ENCODE results near the gene PRKAB1.

PRKAB1 gene

DNA sequence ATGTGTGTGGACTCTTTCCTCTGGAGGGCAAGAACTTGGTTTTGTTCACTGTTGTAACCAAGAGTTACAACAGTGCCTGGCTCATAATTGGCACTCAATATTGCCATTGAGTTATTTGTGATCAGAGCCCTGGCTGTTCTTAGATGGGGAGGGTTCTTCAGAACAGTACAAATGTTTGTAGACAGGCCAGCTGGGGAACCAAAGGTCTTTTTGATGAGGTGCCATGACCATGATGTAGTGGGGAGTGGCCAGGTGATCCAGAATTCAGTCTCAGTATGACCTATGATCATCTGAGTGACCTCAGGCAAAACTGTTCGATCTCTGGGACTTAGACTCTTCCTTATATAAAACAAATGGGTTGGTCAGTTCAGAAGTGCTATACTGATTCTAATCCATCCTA lies 3.3 kb upstream of the PRKAB1 start:
- DNase-seq (ENCODE audit: low spot score), result no peak

DNA sequence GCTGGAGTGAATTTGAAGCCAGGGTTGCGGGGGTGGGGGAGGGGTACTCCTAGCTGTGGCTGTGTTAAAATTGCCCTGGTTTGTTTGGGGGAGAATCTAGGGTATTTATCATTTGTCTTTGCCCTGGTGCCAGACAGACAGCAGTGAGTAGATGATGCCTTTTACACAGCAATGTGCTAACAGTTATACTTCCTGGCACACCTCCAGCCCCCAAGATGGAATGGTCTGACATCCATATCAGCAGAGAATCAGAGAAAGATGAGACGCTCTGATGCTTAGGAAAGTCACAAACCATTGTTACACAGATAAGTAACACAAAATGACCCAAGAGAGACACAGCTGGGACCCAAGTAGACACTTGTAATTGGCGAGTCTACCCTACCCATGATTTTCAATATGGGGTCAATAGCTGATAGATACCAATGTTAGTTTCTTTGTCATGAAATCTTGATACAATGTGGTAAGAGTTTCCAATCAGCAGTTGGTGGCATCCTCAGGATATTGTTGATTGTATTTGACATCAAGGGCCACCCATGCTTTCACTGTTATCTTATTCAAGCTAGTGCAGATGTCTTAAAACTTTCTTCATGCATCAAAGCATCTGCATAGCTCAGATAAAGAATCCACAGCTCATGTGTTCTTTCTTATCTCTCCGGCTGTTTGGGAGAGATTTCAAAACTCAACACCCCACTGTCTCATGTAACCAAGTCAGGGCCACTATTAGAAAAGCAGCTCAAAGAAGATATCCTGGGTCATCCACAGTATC lies 2.6 kb upstream of the PRKAB1 start:
- DNase-seq (ENCODE audit: low spot score), result no peak

DNA sequence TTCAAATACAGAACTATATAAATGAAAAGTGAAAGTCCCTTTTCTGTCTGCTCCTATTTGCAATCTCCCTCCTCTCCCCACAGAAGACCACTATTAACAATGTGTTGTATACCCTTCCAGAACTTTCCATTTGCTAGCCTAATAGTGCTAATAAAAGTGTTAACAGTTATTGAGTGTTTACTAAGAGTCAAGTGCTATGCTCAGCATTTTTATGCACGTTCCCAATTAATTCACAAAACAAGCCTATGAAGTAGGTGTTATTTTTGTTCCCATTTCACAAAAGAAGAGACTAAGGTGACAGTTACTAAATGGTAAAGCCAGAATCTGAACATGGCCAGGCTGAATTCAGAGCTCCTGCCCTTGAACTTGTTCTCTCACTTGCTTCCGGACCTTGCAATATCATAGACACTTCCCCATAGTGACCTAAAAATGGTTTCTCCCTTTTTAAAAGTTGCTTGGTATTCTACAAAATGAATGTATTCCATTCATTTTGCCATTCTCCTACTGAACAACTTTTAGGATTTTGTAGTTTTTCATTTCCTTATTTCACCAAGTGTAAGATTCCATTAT lies 1.6 kb upstream of the PRKAB1 start:
- no peak for DNase-seq (ENCODE audit: low spot score)

DNA sequence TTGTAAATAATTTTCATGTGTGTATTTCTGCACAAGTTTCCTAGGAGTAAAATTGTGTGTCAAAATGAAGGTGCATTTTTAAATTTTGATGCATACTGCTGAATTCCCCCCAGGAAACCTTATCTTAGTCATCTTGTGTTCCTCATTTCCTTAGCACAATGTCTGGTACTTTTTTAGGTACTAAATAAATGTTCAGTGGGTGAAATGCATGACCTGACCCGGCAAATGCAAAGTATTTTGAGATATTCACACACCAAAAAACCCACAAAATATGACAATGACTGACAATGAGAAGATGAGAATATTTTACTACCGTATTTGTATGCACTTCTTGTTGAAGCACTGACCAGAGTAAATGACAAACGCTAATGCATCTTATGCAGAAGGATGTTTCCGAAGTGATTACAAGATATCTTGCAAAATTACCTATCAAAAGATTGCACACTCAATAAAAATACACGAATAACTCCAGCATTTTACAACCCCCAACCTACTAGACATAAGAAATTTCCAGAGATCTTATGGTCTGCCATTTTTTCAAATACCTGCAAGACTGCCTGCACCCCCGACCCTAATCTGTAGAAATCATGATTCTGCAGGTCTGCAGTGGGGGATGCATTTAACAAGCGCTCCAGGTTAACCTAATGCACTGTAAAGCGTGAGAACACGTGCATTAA lies 895 bp upstream of the PRKAB1 start:
- peak; percentile 14 for DNase-seq (ENCODE audit: low spot score)

DNA sequence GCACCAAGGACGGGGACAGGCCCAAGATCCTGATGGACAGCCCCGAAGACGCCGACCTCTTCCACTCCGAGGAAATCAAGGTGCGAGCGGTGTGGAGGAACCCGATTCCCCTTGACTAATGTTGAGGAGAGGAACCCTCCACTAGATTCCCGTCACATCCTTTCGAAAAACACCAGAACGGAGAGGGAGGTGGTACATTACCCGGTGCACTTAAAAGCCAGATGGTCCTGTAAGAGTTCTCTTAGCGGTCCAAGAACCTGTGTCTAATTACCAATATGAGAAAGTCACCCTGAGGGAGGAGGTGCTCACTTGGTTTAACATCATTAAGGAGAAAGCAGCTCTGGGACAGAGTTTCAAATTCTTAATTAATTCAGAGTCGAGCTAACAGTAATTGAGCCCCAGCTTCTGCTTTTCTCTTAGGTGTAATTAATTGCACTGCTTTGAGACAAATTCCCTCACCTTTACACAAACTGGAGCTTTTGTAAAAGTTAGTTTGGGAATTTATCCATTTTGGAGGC lies 450 bp downstream of the PRKAB1 start:
- DNase-seq (ENCODE audit: low spot score), result peak; percentile 19

DNA sequence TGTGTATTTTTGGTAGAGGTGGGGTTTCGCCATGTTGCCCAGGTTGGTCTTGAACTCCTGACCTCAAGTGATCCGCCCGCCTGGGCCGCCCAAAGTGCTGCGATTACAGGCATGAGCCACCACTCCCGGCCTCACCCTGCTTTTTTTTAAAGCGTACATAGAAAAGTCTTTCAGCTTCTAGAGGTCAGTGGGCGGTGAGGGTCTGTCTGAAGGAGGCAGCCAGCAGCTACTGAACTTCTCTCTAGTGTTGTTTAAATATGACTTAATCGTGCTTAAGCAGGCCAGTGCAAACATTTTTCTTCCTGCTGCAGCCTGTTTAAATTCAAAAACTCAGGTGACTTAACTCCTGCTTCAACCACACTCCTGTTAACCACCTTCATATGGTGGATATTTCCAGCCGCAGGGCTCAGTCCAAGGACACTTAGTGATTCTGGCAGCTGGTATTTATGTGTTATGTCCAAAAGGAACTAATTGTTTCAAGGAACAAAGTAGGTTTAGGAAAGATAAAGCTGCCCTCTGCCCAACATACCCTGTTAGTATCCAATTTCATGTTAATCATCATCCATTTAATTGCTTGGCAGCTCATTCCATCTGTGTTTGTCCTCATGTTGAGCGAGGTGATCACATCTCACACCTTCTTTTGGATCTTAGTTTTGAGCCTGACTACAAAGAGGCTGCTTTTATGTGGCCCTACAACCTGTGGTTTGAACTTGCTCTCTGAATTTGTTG lies 2.0 kb downstream of the PRKAB1 start:
- no peak for DNase-seq (ENCODE audit: low spot score)

DNA sequence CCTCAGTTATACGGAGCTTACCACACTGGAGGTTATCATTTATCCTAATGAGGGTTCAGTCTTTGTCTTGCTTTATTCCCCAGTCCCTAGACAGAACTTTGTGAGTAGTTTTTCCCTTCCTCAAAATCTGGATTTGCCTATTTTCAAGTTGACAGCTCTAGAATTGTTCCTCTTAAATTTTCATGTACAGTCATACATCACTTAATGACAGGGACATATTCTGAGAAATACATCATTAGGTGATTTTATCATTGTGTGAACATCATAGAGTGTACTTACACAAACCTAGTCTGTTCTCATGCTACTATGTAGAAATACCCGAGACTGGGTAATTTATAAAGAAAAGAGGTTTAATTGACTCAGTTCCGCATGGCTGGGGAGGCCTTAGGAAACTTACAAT lies 3.1 kb downstream of the PRKAB1 start:
- no peak for DNase-seq (ENCODE audit: low spot score)

DNA sequence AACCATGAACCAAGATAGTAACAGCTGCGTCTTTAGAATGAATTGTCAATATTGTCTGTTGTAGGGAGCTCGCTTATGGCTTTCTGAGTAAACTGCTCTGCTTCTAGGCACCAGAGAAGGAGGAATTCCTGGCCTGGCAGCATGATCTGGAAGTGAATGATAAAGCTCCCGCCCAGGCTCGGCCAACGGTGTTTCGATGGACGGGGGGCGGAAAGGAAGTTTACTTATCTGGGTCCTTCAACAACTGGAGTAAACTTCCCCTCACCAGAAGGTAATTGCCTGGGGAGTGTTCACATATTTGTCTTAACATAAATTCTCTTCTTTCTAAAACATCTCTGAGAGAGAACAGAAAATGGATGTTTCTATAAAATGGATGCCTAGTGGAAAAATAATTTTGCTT lies 4.3 kb downstream of the PRKAB1 start:
- DNase-seq (ENCODE audit: low spot score), result no peak

DNA sequence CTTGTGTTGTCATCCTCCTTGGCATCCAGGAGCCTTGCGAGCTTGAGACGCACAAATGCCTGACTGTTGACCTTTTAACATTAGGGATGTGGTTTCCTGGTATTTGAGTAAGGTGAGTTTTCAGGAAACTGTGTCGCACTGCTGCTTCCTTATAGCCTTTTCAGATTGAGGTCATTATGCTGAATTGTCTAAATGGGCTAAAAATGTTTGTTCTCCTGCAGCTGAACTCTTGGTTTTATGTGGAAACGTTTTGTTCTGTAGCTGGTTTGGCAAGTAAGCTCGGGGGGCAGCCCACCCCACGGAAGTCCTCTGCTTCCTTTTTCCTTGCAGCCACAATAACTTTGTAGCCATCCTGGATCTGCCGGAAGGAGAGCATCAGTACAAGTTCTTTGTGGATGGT lies 5.7 kb downstream of the PRKAB1 start:
- DNase-seq (ENCODE audit: low spot score), result peak; percentile 26

DNA sequence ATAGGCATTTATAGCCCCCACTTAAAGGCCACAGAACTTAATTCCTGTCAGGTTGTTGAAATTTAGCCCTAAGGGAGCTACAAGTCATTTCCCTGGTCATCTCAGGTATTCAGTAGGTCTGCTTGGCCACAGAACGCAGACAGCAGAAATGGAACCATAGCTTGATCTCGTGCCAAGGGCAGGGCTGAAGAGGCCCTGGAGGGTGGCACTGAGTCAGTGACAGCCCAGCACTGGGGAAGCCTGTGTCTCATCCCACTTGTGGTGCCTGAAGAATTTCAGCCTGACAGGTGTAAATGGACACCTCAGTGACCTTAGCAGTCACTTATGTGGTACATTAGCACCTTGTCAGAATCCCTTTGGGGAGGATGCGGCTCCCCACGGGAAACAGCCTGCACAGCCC lies 6.6 kb downstream of the PRKAB1 start:
- no peak for DNase-seq (ENCODE audit: low spot score)

DNA sequence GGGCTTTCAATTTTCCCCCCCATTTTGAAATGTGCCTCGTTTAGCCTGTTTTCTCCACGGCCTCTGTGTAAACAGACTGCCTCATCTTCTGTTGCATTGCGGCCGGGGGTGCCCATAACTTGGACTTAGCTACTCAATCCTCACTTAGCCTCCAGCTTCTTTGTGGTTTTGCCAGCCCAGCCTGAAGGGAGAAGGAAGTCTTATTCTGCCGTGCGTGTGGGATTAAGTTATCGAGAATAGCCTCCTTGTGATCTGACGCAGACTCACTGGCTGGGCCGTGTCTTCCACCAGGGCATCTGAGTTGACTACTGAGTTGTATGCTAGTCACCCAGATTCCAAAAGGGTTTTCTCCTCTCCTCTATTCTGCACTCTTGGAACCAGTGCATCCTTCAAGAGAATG lies 8.1 kb downstream of the PRKAB1 start:
- peak; percentile 31 for DNase-seq (ENCODE audit: low spot score)

DNA sequence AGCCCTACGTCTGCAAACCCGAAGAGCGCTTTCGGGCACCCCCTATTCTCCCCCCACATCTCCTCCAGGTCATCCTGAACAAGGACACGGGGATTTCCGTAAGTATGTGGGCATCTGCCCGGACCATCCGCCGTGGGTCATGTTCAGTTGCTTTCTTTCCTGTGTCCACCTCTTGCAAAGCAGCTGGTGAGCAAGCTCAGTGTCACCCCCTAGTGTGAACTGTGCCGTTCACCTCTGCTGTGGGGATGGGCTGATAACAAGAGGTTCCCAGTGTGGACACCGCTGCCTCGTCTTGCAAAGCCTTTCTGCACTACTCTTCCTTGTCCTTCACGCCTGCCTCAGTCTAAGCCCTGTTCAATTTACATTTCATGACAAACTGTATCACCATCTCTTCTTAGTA lies 8.6 kb downstream of the PRKAB1 start:
- DNase-seq (ENCODE audit: low spot score), result no peak

DNA sequence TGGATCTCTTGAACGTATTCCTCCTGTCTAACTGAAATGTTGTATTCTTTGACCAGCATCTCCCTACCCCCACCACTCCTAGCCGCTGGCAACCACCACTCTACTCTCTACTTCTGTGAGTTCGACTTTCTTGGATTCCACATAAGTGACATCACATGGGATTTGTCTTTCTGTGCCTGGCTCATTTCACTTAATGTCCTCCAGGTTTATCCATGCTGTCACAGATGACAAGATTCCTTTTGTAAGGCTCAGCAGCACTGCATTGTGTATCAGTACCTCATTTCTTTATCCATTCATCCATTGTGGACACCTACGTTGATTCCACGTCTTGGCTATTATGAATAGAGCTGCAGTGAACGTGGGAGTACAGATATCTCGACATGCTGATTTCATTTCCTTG lies 10.5 kb downstream of the PRKAB1 start:
- no peak for DNase-seq (ENCODE audit: low spot score)

DNA sequence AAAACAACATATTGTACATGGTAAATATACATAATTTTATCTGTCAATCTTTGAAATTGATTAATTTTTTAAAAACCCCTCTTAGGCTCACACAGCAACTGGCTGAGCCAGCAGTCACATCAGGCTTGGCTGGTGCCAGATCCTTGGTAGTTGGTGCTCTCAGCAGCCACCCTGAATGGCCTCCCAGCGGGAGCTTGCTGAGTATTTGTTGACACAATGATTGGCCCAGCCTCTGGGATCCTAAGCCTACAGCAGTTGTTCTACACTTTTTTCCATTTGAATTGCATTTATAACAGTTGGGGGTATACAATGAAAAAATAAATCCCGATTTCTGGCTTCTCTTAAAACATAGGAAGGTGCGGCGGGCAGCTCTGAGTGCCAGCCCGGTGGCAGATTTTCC lies 11.1 kb downstream of the PRKAB1 start:
- no peak for DNase-seq (ENCODE audit: low spot score)

DNA sequence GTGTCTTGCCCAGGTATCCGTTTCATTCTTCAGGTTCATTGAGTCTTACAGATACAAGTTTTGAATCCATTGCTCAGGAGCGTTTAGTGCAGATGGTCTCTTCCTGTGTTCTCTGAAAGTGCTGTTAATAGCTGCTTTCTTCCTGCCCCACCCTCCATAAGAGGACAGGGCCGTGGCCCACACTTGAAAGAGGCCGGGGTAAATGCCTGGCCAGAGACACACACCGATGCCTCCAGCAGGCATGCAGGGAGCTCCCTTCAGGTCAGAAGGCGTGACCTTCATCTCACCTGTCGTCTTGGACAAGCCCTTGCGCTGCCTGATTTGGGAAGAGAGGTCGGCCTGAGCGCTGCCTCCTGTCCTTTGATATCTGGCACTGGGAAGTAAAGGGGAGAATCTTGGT lies 11.6 kb downstream of the PRKAB1 start:
- no peak for DNase-seq (ENCODE audit: low spot score)

DNA sequence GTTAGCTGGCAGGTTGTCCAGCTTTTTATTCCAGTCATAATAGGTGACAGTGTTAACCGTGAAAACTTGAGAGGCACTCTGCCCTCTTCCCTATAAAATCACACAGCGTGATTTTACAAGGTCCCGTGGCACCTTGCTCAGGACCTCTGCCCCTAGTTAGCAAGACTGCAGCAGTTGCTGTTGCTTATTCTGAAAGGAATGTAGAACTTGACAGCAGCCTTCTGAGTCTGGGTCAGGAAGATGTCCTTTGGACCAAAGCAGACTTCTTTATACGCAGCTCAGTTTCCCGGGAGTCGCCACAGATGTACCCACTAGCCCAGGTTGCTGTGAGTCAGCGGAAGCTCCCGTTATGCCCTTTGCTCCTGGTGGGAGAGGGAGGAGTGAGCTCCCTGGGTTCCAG lies 13.2 kb downstream of the PRKAB1 start:
- no peak for DNase-seq (ENCODE audit: low spot score)

DNA sequence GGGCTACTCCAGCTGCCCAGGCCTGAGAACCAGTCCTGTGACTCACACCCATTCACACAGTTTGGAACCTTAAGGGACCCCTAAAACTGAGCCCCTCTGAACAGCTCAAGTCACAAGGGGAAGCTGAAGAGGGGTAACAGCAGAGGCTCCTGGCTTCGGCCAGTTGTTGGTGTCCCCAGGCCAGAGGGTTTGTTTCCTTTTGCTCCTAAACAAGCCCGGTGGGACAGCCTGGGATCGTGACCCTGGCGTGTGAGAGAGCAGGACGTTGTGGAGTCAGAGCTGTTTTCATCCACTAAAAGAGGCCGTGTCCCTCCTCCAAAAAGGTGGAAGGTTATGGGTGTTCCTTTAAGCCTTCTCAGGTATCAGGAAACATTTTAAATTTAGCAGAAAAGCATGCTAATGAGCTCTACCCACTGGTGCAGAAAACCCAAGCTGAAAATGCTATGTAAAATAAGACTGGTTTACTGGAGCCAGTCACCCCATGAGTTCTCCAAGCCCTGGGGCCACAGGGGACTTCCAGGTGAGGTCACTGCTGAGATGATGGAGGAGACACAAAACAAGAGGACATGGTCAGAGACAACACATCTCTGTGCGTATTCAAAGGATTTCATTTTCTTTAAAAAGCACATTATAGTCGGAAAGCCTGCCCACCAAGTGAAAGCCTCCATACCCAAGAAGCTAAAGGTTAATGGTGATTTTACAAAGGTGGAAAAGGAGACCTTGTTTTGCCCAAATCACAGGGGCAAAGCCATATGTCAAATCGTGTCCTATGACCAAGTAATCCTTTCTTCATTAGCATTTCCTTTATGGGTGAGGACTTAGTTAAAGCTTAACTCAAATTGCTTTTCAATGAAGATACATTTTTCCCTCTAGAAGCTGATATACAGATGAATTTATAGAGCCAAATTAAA lies 14.1 kb downstream of the PRKAB1 start:
- no peak for DNase-seq (ENCODE audit: low spot score)

DNA sequence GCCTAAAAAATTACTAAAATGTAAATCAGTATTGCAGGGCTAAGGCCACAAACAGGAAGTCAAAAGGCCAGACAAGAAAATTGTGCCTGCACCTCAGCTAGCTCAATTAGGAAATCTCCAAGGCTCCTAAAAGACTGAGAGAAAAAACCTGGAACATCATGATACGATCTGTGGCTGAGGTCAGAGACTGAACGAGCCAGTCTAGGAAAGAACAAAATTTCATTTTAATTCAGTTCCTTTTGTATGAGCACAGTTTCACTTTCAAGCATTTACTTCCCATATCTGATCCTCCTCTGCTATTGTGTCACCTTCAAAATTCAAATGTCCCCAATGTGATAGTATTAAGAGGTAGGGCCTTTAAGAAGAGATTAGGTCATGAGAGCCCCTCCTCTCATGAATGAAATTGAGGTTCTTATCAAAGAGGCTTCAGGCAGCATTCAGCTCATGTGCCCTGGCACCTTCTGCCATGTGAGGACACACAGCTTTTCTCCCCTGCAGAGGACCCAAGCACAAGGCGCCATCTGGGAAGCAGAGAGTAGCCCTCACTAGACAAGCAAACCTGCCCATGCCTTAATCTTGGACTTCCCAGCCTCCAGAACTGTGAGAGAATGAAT lies 14.8 kb downstream of the PRKAB1 start:
- no peak for DNase-seq (ENCODE audit: low spot score)

DNA sequence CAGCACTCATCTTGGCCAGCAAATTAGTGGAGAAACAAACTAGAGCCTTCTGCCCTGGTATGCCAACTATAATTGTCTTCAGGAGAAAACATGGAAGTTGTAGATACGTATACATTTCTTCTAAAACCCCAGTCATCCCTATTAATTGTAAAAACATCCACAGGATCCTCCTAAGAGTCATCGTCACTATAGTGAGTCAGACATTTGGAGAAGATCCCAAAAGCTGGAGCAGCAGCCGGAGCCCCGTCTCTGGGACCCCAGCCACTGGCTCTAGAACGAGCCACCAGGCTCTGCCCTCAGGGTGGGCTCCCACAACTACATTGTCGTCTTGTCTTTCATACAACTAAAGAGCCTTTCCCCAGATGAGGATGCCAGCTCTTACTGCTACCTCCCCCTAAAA lies 15.5 kb downstream of the PRKAB1 start:
- no peak for DNase-seq (ENCODE audit: low spot score)

DNA sequence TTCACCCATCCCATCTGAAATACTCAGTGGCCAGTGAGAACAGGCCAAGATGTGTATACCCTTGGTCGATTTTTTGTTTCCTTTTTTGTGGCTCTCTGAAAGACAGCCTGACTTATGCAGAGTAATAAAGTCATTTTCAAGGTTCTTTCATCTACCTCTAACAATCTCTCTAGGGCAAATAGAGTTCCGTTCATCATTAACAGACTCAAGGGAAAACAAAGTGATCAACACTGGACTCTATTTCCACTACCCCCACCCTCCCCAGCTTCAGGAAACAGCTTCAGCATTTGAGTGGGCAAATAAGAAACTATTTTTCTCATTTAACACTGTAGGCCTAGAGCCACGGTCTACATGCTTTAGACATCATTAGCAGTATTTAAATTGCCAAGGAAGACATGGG lies 15.9 kb downstream of the PRKAB1 start:
- no peak for DNase-seq (ENCODE audit: low spot score)

DNA sequence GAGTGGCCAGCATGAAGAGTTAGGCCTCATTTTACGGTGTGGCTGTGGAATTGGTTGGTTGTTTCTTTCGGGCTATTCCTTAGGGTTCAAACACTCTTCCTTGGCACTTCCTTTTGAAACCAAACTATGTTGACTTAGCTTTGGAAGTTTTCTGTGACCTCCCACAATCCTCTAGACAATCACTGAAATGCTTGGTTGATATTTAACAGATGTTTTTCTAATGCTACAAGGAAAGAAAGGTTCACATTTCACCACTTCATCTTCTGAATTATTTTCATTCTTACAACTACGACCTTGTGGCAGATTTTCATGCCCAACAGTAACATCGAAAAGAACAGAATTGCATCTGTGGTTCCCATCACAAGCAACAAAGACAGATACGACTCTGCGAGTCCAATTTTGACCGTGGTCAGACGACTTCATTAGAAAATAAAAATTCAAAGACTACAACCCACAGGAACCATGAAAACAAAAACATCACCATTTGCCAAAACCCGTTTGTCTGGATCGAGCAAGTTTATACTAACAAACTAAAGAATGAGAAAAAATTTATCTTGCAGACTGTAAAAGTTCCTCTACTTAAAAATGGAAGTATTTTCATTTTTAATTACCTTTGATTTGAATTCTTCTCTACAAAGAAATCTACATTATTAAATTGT lies 16.9 kb downstream of the PRKAB1 start:
- DNase-seq (ENCODE audit: low spot score), result no peak
